Small intestine (tissue), 7 donors: Measurements from ENCODE around the gene P3R3URF. TPM values are rescaled to one million over a fixed set of nuclear protein-coding genes. Genes with fewer than 3 reads are reported as not detected.

Experiments used
- DNase-seq, 2 donors: peaks; one replicate each; pipeline versions ENCODE4 v3.0.0 to v3.0.0-alpha.2; 2013
- FAIRE-seq: peaks from 2 replicates; lab custom pipeline; 2012; peaks lifted over from hg19 to GRCh38; lab: Jason Lieb, UNC
- H3K27ac ChIP-seq, 3 donors: one replicate each; pipeline ENCODE4 v1.5.1; 2013; ENCODE audit warnings: low read length in 2 of 3, mild to moderate bottlenecking in 2 of 3, control low read depth in 1 of 3, inconsistent platforms in 1 of 3, low read depth in 1 of 3, moderate library complexity in 1 of 3
- H3K27me3 ChIP-seq, 3 donors: one replicate each; pipeline ENCODE4 v1.6.1; 2013; ENCODE audit warnings: low read length in 3 of 3, inconsistent platforms in 1 of 3; ENCODE audit not compliant: control insufficient read depth in 3 of 3, insufficient read depth in 3 of 3
- H3K36me3 ChIP-seq, 3 donors: one replicate each; pipeline ENCODE4 v1.6.1; 2013; ENCODE audit warnings: low read length in 3 of 3, inconsistent platforms in 1 of 3, low read depth in 1 of 3, mild to moderate bottlenecking in 1 of 3, moderate library complexity in 1 of 3; ENCODE audit not compliant: control insufficient read depth in 3 of 3, insufficient read depth in 2 of 3
- H3K4me1 ChIP-seq, 3 donors: one replicate each; pipeline ENCODE4 v1.6.1; 2013; ENCODE audit warnings: low read length in 2 of 3, inconsistent platforms in 1 of 3, low read depth in 1 of 3, mild to moderate bottlenecking in 1 of 3, moderate library complexity in 1 of 3; ENCODE audit not compliant: control insufficient read depth in 3 of 3, insufficient read depth in 2 of 3
- H3K4me3 ChIP-seq, 3 donors: one replicate each; pipeline ENCODE4 v1.5.1; 2013; ENCODE audit warnings: low read length in 3 of 3, control low read depth in 1 of 3, inconsistent platforms in 1 of 3, low read depth in 1 of 3, mild to moderate bottlenecking in 1 of 3, moderate library complexity in 1 of 3
- H3K9me3 ChIP-seq, 2 donors: one replicate each; pipeline ENCODE4 v1.6.1; 2013; ENCODE audit warnings: low read depth in 1 of 2, low read length in 1 of 2; ENCODE audit not compliant: control insufficient read depth in 2 of 2, insufficient read depth in 1 of 2
- WGBS, 3 donors: extraction: QIAGEN DNeasy Blood & Tissue Kit; methylation state at CpG; one replicate each; pipeline ENCODE4 v1.1.7; 2013; 5-methylcytosine and 5-hydroxymethylcytosine counted together
- polyA plus RNA-seq, 4 donors: library from polyadenylated mRNA; stranded (reverse) in 3 of 4; unstranded in 1 of 4; fragments of 200-250 nt in 3 of 4; fragments of 120-200 nt in 1 of 4; gene quantifications; one replicate each; pipeline versions ENCODE4 v1.2.1 to v1.2.3, GENCODE V29; 2013
- donor health status: healthy with polysubstance abuse.
- donor health status: control.
- donor health status: control.
- donor health status: Bipolar disorder and iron deficiency.
- donor health status: healthy.

The P3R3URF gene
- polyA plus RNA-seq, 4 donors = not detected

- Histone ChIP-seq H3K27ac (no peak overlapping the region), H3K9me3 (no peaks in the 10 kb centered on the region), H3K4me3 (no peak overlapping the region), H3K36me3 (no peaks in the 10 kb centered on the region), H3K27me3 (peaks cover 0 to 3% (median 0%) of the 10 kb centered on the region in 3 donors), H3K4me1 (peaks cover 0 to 6% (median 6%) of the 10 kb centered on the region in 3 donors)
- FAIRE-seq (no peak), DNase-seq (no peak)
Observed at GRCh38 chr1:46136711-46137110, 39.6 kb downstream of the P3R3URF start.

DNA sequence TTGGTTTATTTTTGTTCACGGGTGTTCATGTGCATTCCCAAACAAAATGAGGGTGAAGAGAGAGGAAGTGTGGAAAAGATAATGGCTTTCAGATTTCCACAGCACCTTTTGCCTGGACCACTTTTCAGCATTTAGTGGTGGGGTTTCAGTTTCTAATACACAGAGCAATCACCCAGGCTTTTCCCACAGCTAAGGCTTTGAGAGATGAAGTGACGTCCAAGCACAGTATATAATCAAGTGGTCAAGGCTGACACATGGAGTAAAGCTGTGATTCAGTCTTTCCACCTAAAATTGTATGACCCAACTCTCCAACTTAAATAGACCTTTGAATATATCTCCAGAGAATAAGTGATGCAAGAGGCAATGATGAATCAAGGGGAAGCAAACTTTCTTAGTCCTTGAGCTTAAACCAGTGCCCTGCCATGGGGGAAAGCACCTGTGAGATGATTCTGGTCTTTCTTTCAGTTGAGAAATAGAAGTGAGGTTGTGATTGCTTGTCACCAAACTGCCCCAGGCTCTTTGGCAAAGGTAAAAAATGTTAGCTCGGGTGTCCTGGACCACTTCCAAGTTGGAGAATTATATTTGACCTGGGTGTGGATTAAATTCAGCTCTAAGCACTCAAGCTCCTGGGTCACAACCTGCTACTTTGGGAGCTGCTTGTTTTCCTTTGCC is 41.5 kb downstream of the P3R3URF start:
- Histone ChIP-seq H3K4me3 (no peak overlapping the region), H3K4me1 (peaks cover 0 to 6% (median 6%) of the 10 kb centered on the region in 3 donors), H3K27me3 (peaks cover 0 to 5% (median 0%) of the 10 kb centered on the region in 3 donors), H3K36me3 (no peaks in the 10 kb centered on the region), H3K27ac (no peak overlapping the region), H3K9me3 (no peaks in the 10 kb centered on the region)
- no peak for FAIRE-seq
- 39 to 50% (median 39%) methylated on average over 3 of the region's 3 CpGs for WGBS, 3 donors
- DNase-seq = no peak

DNA sequence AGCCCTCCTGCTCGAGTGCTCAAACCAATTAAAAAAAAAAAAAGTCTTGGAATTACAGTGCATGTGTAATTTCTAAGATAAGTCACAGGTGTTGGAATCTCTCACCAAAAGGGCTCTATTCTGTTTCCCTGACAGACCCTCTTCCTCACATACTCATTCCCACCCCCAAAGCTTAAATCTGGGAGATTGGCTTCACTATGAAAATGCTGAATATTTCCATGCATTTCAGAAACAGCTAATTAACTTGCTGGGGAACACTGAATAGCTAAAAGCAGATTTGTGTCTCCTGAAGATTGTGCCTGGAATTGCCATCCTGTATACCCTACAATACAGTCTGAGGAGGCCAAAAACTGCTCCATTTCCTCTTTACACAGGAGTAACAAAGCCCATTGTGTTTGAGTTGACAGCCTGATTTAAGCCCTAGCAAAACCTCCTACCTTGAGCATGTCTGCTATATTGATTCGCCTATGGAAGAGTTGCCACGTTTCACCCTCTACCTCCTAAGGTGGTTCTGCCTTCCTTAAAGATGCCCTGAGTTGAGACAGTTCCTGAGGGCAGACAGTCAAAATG is 42.4 kb downstream of the P3R3URF start:
- Histone ChIP-seq H3K9me3 (no peaks in the 10 kb centered on the region), H3K27ac (peak overlapping the region in 2 of 3 donors; percentile 94 to 99), H3K36me3 (no peaks in the 10 kb centered on the region), H3K27me3 (peaks cover 0 to 5% (median 0%) of the 10 kb centered on the region in 3 donors), H3K4me1 (peaks cover 0 to 6% (median 6%) of the 10 kb centered on the region in 3 donors), H3K4me3 (peak overlapping the region in 1 of 3 donors; percentile 84)
- DNase-seq (no peak), FAIRE-seq (no peak)
- WGBS, 3 donors = 55 to 65% (median 62%) methylated on average over 3 of the region's 3 CpGs

DNA sequence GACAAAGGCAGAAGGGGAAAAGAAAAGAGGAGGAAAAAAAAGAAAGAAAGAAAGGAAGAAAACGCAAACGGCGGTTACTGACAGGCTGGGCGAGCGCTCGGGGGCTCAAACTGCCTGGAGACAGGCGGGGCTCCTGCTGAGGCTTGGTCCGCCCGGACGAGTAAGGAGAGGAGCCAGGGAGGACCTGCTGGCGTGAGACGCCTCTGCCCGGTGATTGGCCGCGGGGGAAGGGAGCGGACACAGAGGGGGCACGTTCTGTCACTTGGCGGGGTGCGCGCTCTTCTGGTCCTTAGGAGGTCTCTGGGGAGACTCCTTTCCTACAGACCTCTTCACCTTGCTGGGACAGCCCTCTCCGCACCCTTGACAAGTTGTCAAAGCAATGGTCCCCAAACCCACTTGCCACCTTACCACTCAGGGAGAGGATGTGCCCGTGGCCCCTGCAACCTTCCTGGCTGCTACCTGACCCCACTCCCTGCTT is 43.1 kb downstream of the P3R3URF start:
- Histone ChIP-seq H3K27ac (peak overlapping the region; percentile 58 to 99 (median 94)), H3K4me3 (peak overlapping the region; percentile 53 to 84 (median 79)), H3K9me3 (no peaks in the 10 kb centered on the region), H3K27me3 (peaks cover 0 to 5% (median 0%) of the 10 kb centered on the region in 3 donors), H3K4me1 (peaks cover 0 to 6% (median 6%) of the 10 kb centered on the region in 3 donors), H3K36me3 (no peaks in the 10 kb centered on the region)
- FAIRE-seq (no peak), DNase-seq (no peak)
- WGBS, 3 donors = 0 to 1% (median 1%) methylated on average over 22 of the region's 22 CpGs

DNA sequence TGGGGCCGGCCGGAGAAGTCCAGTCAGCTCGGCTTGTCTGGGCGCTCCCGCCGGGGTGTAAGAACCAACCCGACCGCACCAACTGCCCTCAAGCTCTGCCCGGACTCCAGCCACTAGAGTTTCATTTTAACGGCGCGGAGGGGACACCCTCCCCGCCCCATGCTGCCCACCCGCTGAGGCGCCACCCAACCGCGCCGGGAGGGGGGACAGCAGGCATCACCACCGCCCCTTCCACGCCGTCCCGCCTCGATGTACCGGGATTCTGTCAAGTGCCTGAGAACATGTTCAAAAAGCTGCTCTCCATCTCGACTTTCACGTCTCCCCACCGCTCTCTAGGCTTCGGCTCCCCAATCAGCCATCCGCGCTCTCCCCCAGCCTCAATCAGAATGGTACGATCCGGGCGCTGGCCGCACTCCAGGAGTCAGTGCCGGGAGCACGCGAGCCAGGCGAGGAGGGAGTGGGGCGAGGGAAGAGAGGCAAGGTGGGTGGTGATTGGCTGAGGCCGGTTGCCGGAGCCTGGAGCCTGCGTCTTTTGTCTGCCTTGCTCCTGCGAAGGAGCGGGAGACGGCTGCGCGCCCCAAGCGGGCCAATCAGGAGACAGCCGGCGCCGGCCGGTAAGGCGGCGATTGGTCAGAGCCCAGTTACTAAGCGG is 43.6 kb downstream of the P3R3URF start, which contains the start of gene PIK3R3:
TSS of gene PIK3R3 (minus strand) at position 101 of the 652 bp plus-strand sequence. CDS start 677 bp downstream, outside the sequence.
- WGBS, 3 donors = 0 to 1% (median 0%) methylated on average over 45 to 55 of the region's 55 CpGs
- peaks cover 0 to 5% (median 0%) of the 10 kb centered on the region in 3 donors for H3K27me3 ChIP-seq
- peaks cover 0 to 6% (median 6%) of the 10 kb centered on the region in 3 donors for H3K4me1 ChIP-seq
- H3K27ac ChIP-seq = peak within 1 kb of the TSS; percentile 68 to 99 (median 94)
- H3K4me3 ChIP-seq = peak within 1 kb of the TSS; percentile 53 to 84 (median 79)
- FAIRE-seq = no peak
- DNase-seq = peak; percentile 98 to 99
- no peaks in the 10 kb centered on the region for H3K36me3 ChIP-seq
- no peaks in the 10 kb centered on the region for H3K9me3 ChIP-seq

DNA sequence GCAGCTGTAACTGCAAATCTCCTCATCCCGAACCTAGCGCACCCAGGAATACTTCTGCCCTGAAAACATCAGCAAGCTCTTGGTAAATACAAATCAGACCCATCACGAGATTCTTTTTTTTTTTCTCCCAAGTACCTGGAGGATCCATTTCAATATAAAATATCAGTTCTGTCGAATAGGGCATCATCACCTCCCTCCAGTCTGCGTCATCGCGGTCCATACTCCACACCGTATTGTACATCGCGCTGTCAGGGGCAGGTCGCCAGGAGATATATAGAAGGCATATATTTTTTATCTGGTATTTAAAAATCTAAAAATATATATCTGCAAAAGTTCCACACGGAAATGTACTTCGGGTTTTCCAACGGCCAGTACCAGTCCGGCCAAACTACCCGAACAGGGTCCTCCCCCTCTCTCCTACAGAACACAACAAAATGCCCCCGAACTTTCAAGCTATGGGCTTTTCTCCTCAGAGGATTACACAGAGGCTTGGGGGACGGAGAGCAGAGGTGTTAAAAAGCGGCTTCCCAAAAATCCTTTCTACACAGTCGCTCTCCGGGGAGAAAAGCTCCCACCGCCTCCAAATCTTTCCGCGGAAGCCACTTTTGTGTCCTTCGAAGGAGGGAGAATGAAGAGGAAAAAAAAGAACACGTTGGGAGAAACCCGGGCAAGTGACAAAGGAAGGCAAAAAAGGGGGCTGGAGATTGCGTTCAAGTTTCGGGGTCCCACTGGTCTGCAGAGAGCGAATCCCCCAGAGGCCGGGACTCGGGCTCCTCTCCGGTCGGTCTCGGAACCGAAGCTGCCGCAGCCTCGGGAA is 44.4 kb downstream of the P3R3URF start:
- H3K27ac ChIP-seq = peak overlapping the region; percentile 68 to 99 (median 94)
- peaks cover 0 to 6% (median 6%) of the 10 kb centered on the region in 3 donors for H3K4me1 ChIP-seq
- H3K27me3 ChIP-seq = peaks cover 0 to 5% (median 0%) of the 10 kb centered on the region in 3 donors
- FAIRE-seq = no peak
- H3K4me3 ChIP-seq = peak overlapping the region; percentile 26 to 84 (median 79)
- no peaks in the 10 kb centered on the region for H3K9me3 ChIP-seq
- H3K36me3 ChIP-seq = no peaks in the 10 kb centered on the region
- peak; percentile 61 to 63 for DNase-seq
- 0 to 1% (median 0%) methylated on average over 37 to 38 of the region's 38 CpGs for WGBS, 3 donors

DNA sequence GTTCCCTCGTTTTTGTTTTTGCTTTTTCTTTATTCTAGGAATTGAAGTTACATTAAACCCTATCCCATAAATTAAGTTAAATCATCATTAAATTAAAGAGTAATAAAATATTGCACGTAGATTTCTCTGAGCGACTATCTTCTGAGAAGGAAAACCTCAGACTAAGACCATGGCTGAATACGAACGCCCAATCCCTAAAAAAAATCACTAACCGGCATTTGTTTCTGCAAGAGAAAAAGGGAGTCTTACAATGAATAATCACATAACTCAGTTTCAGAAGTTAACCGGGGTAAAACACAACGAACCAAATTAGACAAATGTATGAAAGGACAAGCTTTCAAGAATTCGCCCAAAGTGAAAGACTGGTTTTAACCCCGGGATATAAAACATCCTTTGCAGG is 45.2 kb downstream of the P3R3URF start:
- H3K27ac ChIP-seq = peak overlapping the region in 1 of 3 donors; percentile 49
- DNase-seq = peak; percentile 9 to 34
- peak overlapping the region; percentile 7 to 84 (median 79) for H3K4me3 ChIP-seq
- FAIRE-seq = no peak
- H3K4me1 ChIP-seq = peaks cover 0 to 6% (median 6%) of the 10 kb centered on the region in 3 donors
- no peaks in the 10 kb centered on the region for H3K9me3 ChIP-seq
- WGBS, 3 donors = 3 to 5% (median 3%) methylated on average over 10 of the region's 10 CpGs
- H3K36me3 ChIP-seq = no peaks in the 10 kb centered on the region
- H3K27me3 ChIP-seq = peaks cover 0 to 5% (median 0%) of the 10 kb centered on the region in 3 donors
